ENCODE results near the gene BANP. TPM values are rescaled to one million over a fixed set of nuclear protein-coding genes. Genes with fewer than 3 reads are reported as not detected.

The BANP gene
- total RNA-seq, 1 experiment from 2014 or later: 37.2 TPM

- CTCF ChIA-PET: no interaction called here
- H3K36me3 ChIP-seq (ENCODE audit: control insufficient read depth in 1 of 2, insufficient read depth in 2 of 2, low read length in 2 of 2): no peaks in the 10 kb centered on the region
- ATAC-seq: no peak
Measured at GRCh38 chr16:87917503-87917902, 33.7 kb upstream of the BANP start.

GRCh38 chr16:87918338-87918737 lies 32.9 kb upstream of the BANP start:
- BruUV-seq (replicated peaks): no TSS peak
- peaks cover 0 to 6% of the 10 kb centered on the region in 2 experiments; a peak in 1 of 4 replicates for H3K4me1 ChIP-seq (ENCODE audit: control insufficient read depth in 1 of 2, insufficient read depth in 2 of 2, low read length in 2 of 2)
- no peak for DNase-seq (ENCODE audit: low read depth, low spot score)
- H3K27me3 ChIP-seq (ENCODE audit: insufficient read depth, low read length): no peaks in the 10 kb centered on the region
- H4K20me1 ChIP-seq (ENCODE audit: insufficient read depth): no peaks in the 10 kb centered on the region
- ChIA-PET CTCF (no interaction called here), POLR2A (interaction anchor here (0.7 kb wide), 1 partner anchor 27 kb away, joined by 3 read pairs; no protein-coding TSS in a partner anchor), RAD21 (ENCODE audit: low non-redundant PET in 1 of 2, low total read pairs in 2 of 2, uncharacterized antibody in 2 of 2, unreplicated experiment in 2 of 2) (no interaction called here)
- no peak overlapping the region for H3K4me2 ChIP-seq (ENCODE audit: low read length)
- no peaks in the 10 kb centered on the region for H3K9me2 ChIP-seq (ENCODE audit: insufficient read depth)
- H3K79me2 ChIP-seq (ENCODE audit: insufficient read depth, low read length): no peaks in the 10 kb centered on the region
- TF ChIP-seq, protein P1, sequence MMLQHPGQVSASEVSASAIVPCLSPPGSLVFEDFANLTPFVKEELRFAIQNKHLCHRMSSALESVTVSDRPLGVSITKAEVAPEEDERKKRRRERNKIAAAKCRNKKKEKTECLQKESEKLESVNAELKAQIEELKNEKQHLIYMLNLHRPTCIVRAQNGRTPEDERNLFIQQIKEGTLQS (IDR thresholded peaks at IDR 0.05): no peak
- TF ChIP-seq JUND (IDR thresholded peaks at IDR 0.05): no peak
- no peak for TF ChIP-seq SP1 (IDR thresholded peaks at IDR 0.05; ENCODE audit: low read depth)
- no peak for TF ChIP-seq ZNF274 (IDR thresholded peaks at IDR 0.05; ENCODE audit: low read depth, low read length)
- TF ChIP-seq CBX3 (IDR thresholded peaks at IDR 0.05; ENCODE audit: low read depth): no peak
- no peak for TF ChIP-seq EGR1 (IDR thresholded peaks at IDR 0.05; ENCODE audit: low read depth)
- no peaks in the 10 kb centered on the region for H3K36me3 ChIP-seq (ENCODE audit: control insufficient read depth in 1 of 2, insufficient read depth in 2 of 2, low read length in 2 of 2)
- H3K4me3 ChIP-seq (replicated peaks in 1 of 2; ENCODE audit: low read depth in 1 of 2, low read length in 2 of 2): no peak overlapping the region
- H3K9ac ChIP-seq (ENCODE audit: low read length): no peak overlapping the region
- no peak overlapping the region for H3K27ac ChIP-seq (ENCODE audit: low read depth, low read length)
- ATAC-seq: no peak
- H2AFZ ChIP-seq (ENCODE audit: low read depth, low read length, poor library complexity, severe bottlenecking): no peak overlapping the region
- intact Hi-C loops (cut with micrococcal nuclease): no loop called here
- H3K9me3 ChIP-seq (ENCODE audit: control insufficient read depth in 1 of 2, insufficient read depth in 1 of 2, low read depth in 1 of 2, low read length in 2 of 2): no peaks in the 10 kb centered on the region

More at GRCh38 chr16:87917503-87917902, 33.7 kb upstream of the BANP start:
- TF ChIP-seq POLR2A (IDR thresholded peaks at IDR 0.05; ENCODE audit: borderline replicate concordance, extremely low read depth, insufficient read depth, insufficient read length) (no peak), ZFX (IDR thresholded peaks at IDR 0.05) (0 out of 2 replicates have a peak, but pooled peaks have one; percentile 9)
- H4K20me1 ChIP-seq (ENCODE audit: insufficient read depth): no peaks in the 10 kb centered on the region
- no peaks in the 10 kb centered on the region for H3K79me2 ChIP-seq (ENCODE audit: insufficient read depth, low read length)
- no peak overlapping the region for H3K9ac ChIP-seq (ENCODE audit: low read length)
- H3K4me2 ChIP-seq (ENCODE audit: low read length): no peak overlapping the region
- no peaks in the 10 kb centered on the region for H3K9me3 ChIP-seq (ENCODE audit: control insufficient read depth in 1 of 2, insufficient read depth in 1 of 2, low read depth in 1 of 2, low read length in 2 of 2)
- H3K4me3 ChIP-seq (replicated peaks in 1 of 2; ENCODE audit: low read depth in 1 of 2, low read length in 2 of 2): no peak overlapping the region
- no peaks in the 10 kb centered on the region for H3K9me2 ChIP-seq (ENCODE audit: insufficient read depth)
- H2AFZ ChIP-seq (ENCODE audit: low read depth, low read length, poor library complexity, severe bottlenecking): no peak overlapping the region
- no peak overlapping the region for H3K27ac ChIP-seq (ENCODE audit: low read depth, low read length)
- BruUV-seq (replicated peaks): no TSS peak
- ChIA-PET RAD21 (ENCODE audit: low non-redundant PET in 1 of 2, low total read pairs in 2 of 2, uncharacterized antibody in 2 of 2, unreplicated experiment in 2 of 2) (no interaction called here), POLR2A (no interaction called here)
- peaks cover 0 to 6% of the 10 kb centered on the region in 2 experiments; a peak in 1 of 4 replicates for H3K4me1 ChIP-seq (ENCODE audit: control insufficient read depth in 1 of 2, insufficient read depth in 2 of 2, low read length in 2 of 2)
- intact Hi-C loops (cut with micrococcal nuclease): no loop called here
- no peak for DNase-seq (ENCODE audit: low read depth, low spot score)
- H3K27me3 ChIP-seq (ENCODE audit: insufficient read depth, low read length): no peaks in the 10 kb centered on the region

Data from HCT116 (cell line).